Sigmoid colon (tissue), 7 donors: ENCODE measurements around the gene DNASE1L3. TPM values are rescaled to one million over a fixed set of nuclear protein-coding genes. Genes with fewer than 3 reads are reported as not detected.

Source experiments
- DNase-seq: peaks from one replicate; pipeline ENCODE4 v3.0.0-alpha.2; 2019
- H3K27ac ChIP-seq, 4 donors: fragments of 200-600 bp; sonication (generic); one replicate each; pipeline ENCODE4 v1.5.1; 2016 to 2019; ENCODE audit warnings: mild to moderate bottlenecking in 1 of 4
- H3K27me3 ChIP-seq, 3 donors: fragments of 200-600 bp; sonication (generic); one replicate each; pipeline ENCODE4 v1.5.1; 2019; ENCODE audit warnings: mild to moderate bottlenecking in 1 of 3
- H3K36me3 ChIP-seq, 4 donors: fragments of 200-600 bp; sonication (generic); one replicate each; pipeline ENCODE4 v1.5.1; 2016 to 2019
- H3K4me1 ChIP-seq, 4 donors: fragments of 200-600 bp; sonication (generic); one replicate each; pipeline ENCODE4 v1.5.1; 2017 to 2019
- H3K4me3 ChIP-seq, 4 donors: fragments of 200-600 bp; sonication (generic); one replicate each; pipeline ENCODE4 v1.5.1; 2017 to 2019; ENCODE audit warnings: mild to moderate bottlenecking in 2 of 4, moderate library complexity in 1 of 4
- H3K9me3 ChIP-seq, 4 donors: fragments of 200-600 bp in 3 of 4; sonication (generic) in 3 of 4; one replicate each; pipeline versions ENCODE4 v1.5.1 to v1.6.1; 2013 to 2019
- EP300 ChIP-seq, 4 donors: sonication (generic); formaldehyde crosslinking; IDR thresholded peaks; one replicate each; pipeline ENCODE4 v1.6.1; 2017; ENCODE audit warnings: antibody characterized with exemption in 4 of 4
- POLR2A ChIP-seq, 2 donors: fragments of 450-650 bp; IDR thresholded peaks; one replicate each; pipeline ENCODE4 v1.6.1; 2016; ENCODE audit warnings: antibody characterized with exemption in 2 of 2, mild to moderate bottlenecking in 2 of 2, moderate library complexity in 2 of 2
- POLR2AphosphoS5 ChIP-seq, 4 donors: sonication (generic); formaldehyde crosslinking; IDR thresholded peaks; one replicate each; pipeline ENCODE4 v1.6.1; 2017; ENCODE audit warnings: antibody characterized with exemption in 4 of 4
- WGBS, 2 donors: extraction: QIAGEN DNeasy Blood & Tissue Kit; methylation state at CpG; one replicate each; pipeline ENCODE4 v1.1.7; 2013; 5-methylcytosine and 5-hydroxymethylcytosine counted together
- intact Hi-C: fragments of 100-400 bp; cut with DNase I; formaldehyde crosslinking; loops from one replicate; pipeline ENCODE4 v1.15.1; 2023
- polyA plus RNA-seq, 3 donors: library from polyadenylated mRNA; stranded (reverse); fragments of 200-250 nt; gene quantifications; one replicate each; pipeline ENCODE4 v1.2.3, GENCODE V29; 2013
- total RNA-seq, 4 donors: library from RNA; depleted of rRNA; stranded (reverse); fragments of >200 nt; gene quantifications; one replicate each; pipeline ENCODE4 v1.1.0, GENCODE V29; 2016
- TF ChIP-seq, protein P1 (sequence below), 4 experiments: fragments of 450-650 bp in 3 of 4; fragments of 200-600 bp in 1 of 4; IDR thresholded peaks; one replicate each; pipeline ENCODE4 v1.5.1; 2016 to 2019; ENCODE audit warnings: antibody characterized with exemption in 4 of 4, mild to moderate bottlenecking in 3 of 4, moderate library complexity in 2 of 4
- donor health status: healthy with polysubstance abuse.
- donor health status: Bipolar disorder and iron deficiency.
- donor health status: healthy.

Gene DNASE1L3
- total and polyA plus RNA-seq, 7 donors, result 0.27 to 69.8 (median 4.9) TPM; not detected in 1

DNA sequence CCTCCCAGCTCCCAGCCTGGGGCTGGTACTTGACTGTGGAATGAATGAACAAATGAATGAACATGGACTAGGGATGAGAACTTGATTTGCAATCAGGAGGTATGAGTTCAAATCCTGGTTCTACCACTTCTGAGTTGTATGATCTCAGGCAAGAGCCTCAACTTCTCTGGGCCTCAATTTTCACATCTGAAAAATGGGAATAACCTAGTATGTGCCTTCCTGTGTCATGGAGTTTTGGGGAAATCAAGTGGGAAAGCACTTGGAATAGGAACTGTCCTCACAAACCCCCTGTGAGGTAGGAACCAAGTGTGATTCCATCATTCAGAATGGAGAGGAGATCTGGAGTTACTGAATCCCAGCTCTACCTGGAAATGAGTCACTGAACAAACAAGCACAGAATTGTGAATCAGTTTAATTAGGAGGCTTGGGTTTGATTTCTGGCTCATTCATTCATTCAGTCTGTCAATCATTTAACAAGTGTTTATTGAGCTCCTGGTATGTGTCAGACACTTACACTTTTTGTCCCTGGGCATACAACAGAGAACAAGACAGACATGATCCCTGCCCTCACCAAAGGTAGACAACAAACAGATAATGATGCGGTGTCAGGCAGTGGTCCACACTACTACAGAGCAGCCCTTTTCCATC lies 29.7 kb downstream of the DNASE1L3 start:
- WGBS, 2 donors, result 40 to 83% methylated on average over 1 of the region's 1 CpG
- TF ChIP-seq EP300 (IDR thresholded peaks at IDR 0.05) (no peak), POLR2AphosphoS5 (IDR thresholded peaks at IDR 0.05) (no peak), POLR2A (IDR thresholded peaks at IDR 0.05) (no peak)
- TF ChIP-seq, protein P1, sequence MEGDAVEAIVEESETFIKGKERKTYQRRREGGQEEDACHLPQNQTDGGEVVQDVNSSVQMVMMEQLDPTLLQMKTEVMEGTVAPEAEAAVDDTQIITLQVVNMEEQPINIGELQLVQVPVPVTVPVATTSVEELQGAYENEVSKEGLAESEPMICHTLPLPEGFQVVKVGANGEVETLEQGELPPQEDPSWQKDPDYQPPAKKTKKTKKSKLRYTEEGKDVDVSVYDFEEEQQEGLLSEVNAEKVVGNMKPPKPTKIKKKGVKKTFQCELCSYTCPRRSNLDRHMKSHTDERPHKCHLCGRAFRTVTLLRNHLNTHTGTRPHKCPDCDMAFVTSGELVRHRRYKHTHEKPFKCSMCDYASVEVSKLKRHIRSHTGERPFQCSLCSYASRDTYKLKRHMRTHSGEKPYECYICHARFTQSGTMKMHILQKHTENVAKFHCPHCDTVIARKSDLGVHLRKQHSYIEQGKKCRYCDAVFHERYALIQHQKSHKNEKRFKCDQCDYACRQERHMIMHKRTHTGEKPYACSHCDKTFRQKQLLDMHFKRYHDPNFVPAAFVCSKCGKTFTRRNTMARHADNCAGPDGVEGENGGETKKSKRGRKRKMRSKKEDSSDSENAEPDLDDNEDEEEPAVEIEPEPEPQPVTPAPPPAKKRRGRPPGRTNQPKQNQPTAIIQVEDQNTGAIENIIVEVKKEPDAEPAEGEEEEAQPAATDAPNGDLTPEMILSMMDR (IDR thresholded peaks at IDR 0.05), result no peak
- intact Hi-C loops, result loop anchor here (10.0 kb wide), 1 partner anchor 244 kb away; no protein-coding TSS in a partner anchor
- H3K9me3 ChIP-seq, result no peaks in the 10 kb centered on the region
- peaks cover 0 to 21% (median 15%) of the 10 kb centered on the region in 4 donors for H3K4me1 ChIP-seq
- DNase-seq, result no peak
- no peaks in the 10 kb centered on the region for H3K36me3 ChIP-seq
- no peaks in the 10 kb centered on the region for H3K27me3 ChIP-seq
- no peak overlapping the region for H3K4me3 ChIP-seq
- no peak overlapping the region for H3K27ac ChIP-seq

DNA sequence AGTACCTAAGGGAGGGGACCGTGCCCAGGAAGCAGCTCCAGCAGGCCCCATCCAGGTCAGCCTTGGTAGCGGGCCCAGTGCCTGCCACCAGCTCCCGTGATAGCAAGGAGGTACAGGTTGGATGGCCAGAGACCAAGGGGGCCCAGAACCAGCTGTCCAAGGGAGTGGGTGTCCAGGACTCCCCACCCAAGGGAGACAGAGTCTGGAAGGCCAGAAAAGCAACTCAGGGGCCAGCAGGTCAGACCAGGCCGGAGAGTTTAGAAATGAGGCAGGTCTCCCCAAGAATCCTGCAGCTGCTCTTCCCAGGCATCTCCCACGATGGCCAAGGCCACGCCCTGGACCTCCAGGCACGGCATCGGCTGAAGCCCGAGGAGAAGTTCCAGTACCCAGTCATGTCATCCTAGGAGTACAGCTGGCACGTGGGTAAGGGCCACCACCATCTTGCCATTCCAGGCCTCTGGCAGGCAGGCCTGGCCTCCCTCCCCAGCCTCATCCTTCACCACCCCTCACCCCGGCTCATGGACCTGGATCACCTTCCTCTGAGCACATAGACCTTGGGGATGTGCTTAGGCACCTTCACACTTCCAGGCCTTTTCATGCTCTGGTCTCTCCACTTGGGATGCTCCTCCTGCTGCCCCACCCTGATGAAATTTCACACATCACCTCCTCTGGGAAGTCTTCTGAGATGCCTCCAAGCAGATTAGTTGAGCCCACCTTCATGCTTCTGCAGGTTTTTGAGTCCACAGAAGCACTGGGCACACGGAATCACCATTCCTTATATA lies 30.5 kb downstream of the DNASE1L3 start:
- intact Hi-C loops, result loop anchor here (10.0 kb wide), 1 partner anchor 245 kb away; no protein-coding TSS in a partner anchor
- Histone ChIP-seq H3K4me1 (peaks cover 0 to 29% (median 22%) of the 10 kb centered on the region in 4 donors), H3K4me3 (no peak overlapping the region), H3K9me3 (no peaks in the 10 kb centered on the region), H3K36me3 (no peaks in the 10 kb centered on the region), H3K27me3 (no peaks in the 10 kb centered on the region), H3K27ac (no peak overlapping the region)
- DNase-seq, result no peak
- 89 to 93% methylated on average over 12 of the region's 12 CpGs for WGBS, 2 donors
- TF ChIP-seq, protein P1 (IDR thresholded peaks at IDR 0.05), result no peak
- TF ChIP-seq POLR2AphosphoS5 (IDR thresholded peaks at IDR 0.05), result no peak
- no peak for TF ChIP-seq POLR2A (IDR thresholded peaks at IDR 0.05)
- TF ChIP-seq EP300 (IDR thresholded peaks at IDR 0.05), result no peak

DNA sequence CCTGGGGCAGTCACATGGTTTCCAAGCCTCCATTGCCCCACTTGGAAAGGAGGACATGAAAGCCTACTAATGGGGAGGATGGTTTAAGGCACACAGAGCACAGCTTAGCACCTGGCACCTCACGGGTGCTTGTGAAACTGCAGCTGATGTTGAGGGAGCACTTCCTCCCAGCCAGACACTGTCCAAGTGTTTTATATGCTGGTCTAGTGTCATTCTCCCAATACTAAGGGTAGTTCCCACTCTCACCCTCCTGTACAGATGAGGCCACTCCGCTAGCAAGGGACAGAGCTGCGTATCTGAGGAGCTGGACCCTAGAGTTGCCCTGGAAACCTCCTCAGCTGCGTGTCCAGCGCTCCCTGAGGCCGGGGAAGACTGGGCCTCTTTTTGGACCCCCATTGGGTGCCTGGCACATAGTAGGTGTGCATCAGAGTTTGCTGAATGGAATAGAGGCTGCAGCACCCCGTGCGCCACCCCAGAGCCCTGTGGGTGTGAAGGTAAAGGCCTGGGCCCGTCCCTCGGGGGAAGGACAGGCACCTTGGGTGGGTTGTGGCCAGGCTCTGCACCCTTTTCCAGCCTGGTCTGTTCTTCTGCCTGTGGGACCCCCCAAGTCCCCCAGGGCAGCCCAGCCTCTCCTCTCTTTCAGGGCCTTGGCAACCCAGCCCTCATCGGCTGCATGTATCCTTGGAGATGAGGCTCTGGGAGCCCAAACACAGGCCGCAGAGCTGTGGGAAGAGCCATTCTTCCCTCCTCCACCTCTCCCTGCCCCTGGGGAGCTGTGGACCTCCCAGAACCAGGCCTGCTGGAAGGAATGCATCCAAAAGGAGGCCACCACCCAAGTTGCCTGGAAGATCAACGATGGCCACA lies 31.3 kb downstream of the DNASE1L3 start:
- no peak for DNase-seq
- Histone ChIP-seq H3K9me3 (no peaks in the 10 kb centered on the region), H3K4me1 (peaks cover 0 to 37% (median 31%) of the 10 kb centered on the region in 4 donors), H3K36me3 (no peaks in the 10 kb centered on the region), H3K27me3 (no peaks in the 10 kb centered on the region), H3K4me3 (no peak overlapping the region), H3K27ac (no peak overlapping the region)
- intact Hi-C loops, result loop anchor here (5.0 to 10.0 kb wide), 2 partner anchors 38 to 245 kb away; no protein-coding TSS in a partner anchor
- 83 to 90% methylated on average over 13 of the region's 13 CpGs for WGBS, 2 donors
- TF ChIP-seq POLR2AphosphoS5 (IDR thresholded peaks at IDR 0.05), result no peak
- no peak for TF ChIP-seq EP300 (IDR thresholded peaks at IDR 0.05)
- TF ChIP-seq, protein P1 (IDR thresholded peaks at IDR 0.05), result no peak
- TF ChIP-seq POLR2A (IDR thresholded peaks at IDR 0.05), result no peak

DNA sequence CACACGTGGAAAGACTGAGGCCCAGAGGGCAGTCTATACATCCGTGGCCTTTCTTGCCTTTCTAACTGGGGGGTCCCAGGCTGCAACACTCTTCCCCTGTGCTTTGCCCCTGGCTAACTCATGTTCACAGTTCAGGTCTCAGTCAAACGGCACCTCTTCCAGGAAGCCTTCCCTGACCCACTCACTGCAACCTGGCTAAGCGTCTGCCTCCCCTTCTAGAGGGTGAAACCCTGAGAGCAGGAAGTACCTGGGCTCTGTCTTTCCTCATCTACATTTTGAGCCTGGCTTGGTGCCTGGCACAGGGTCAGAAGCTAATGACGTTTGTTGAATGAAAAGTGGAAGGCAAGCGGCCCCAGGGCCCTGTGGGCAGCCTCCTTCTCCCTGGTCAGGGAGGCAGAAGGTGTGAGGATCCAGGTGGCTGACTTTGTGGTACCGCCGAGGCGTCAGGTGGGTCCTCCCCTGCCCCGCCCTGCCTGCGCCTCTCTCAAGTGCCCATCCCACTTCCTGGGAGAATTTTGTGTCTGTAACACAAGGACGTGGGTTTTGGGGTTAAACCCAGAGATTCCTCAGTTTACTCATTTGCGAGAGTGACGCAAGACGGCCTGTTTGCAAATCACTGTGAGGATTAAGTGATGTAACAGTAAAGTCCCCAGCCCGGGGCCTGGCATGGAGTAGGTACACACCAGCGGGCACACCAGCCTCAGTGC lies 32.1 kb downstream of the DNASE1L3 start:
- intact Hi-C loops, result loop anchor here (5.0 kb wide), 1 partner anchor 39 kb away; no protein-coding TSS in a partner anchor
- H3K36me3 ChIP-seq, result no peaks in the 10 kb centered on the region
- TF ChIP-seq, protein P1 (IDR thresholded peaks at IDR 0.05), result no peak
- no peak for TF ChIP-seq POLR2A (IDR thresholded peaks at IDR 0.05)
- no peak for TF ChIP-seq POLR2AphosphoS5 (IDR thresholded peaks at IDR 0.05)
- no peak for TF ChIP-seq EP300 (IDR thresholded peaks at IDR 0.05)
- 34 to 59% methylated on average over 17 of the region's 17 CpGs for WGBS, 2 donors
- no peaks in the 10 kb centered on the region for H3K27me3 ChIP-seq
- H3K4me3 ChIP-seq, result peak overlapping the region in 1 of 4 donors; percentile 52
- no peak for DNase-seq
- H3K4me1 ChIP-seq, result peaks cover 0 to 40% (median 36%) of the 10 kb centered on the region in 4 donors
- H3K27ac ChIP-seq, result peak overlapping the region in 1 of 4 donors; percentile 61
- no peaks in the 10 kb centered on the region for H3K9me3 ChIP-seq
